ENCODE measurements around the gene TMEM178B.

Gene TMEM178B

DNA sequence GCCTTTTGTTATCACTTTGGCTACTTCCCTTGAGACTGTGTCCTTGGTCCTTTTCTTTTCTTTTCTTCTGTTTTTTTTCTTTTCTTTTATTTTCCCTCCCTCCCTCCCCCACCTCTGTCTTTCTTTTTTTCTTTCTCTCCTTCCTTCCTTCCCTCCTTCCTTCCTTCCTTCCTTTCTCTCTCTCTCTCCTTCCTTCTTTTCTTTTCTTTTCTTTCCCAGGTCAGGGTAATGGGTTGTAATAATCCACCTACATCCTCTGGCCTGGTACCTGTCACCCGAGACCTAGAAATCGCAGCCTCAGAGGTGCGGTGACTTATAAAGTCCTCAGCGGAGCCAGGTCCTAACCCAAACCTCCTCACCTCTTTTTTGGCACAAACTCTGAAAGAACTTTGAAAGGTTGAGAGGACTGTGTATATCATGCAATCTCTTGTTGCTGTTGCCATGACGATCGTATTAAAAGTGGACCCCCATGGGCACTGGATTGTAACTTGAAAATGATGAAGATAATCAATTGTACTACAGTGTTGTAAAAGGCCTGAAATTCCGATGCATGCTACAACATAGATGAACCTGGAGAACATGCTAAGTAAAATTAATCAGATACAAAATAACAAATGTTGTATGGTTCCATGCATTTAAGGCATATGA is 336.6 kb downstream of the TMEM178B start:
- no peak overlapping the region for H3K27ac ChIP-seq (ENCODE audit: low read depth, low read length)
- H3K4me1 ChIP-seq (ENCODE audit: control insufficient read depth, insufficient read depth, low read length): no peaks in the 10 kb centered on the region
- no peak overlapping the region for H3K4me3 ChIP-seq (ENCODE audit: low read length)
- no peaks in the 10 kb centered on the region for H3K27me3 ChIP-seq (ENCODE audit: control insufficient read depth, insufficient read depth, low read length)
- H3K9ac ChIP-seq (ENCODE audit: low read length): no peak overlapping the region
- H3K36me3 ChIP-seq (ENCODE audit: control insufficient read depth, insufficient read depth, low read length): no peaks in the 10 kb centered on the region

DNA sequence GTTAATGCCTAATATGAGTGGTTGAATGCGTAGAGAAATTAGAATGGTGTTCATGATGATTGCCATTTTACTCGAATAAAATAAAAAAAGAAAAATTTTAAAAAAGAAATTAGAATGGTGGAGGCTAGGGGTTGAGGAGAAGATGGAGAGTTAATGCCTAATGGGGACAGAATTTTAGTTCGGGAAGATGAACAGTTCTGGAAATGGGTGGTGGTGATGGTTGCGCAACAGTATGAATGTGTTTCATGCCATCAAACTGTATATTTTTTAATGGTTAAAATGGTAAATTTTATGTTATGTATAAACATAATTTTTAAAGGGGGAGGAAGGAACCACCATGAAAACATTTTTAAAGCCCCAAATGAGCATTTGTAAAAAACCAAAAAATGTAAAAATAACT is 337.3 kb downstream of the TMEM178B start:
- no peaks in the 10 kb centered on the region for H3K36me3 ChIP-seq (ENCODE audit: control insufficient read depth, insufficient read depth, low read length)
- no peaks in the 10 kb centered on the region for H3K27me3 ChIP-seq (ENCODE audit: control insufficient read depth, insufficient read depth, low read length)
- no peaks in the 10 kb centered on the region for H3K4me1 ChIP-seq (ENCODE audit: control insufficient read depth, insufficient read depth, low read length)
- H3K27ac ChIP-seq (ENCODE audit: low read depth, low read length): no peak overlapping the region
- no peak overlapping the region for H3K4me3 ChIP-seq (ENCODE audit: low read length)
- no peak overlapping the region for H3K9ac ChIP-seq (ENCODE audit: low read length)

DNA sequence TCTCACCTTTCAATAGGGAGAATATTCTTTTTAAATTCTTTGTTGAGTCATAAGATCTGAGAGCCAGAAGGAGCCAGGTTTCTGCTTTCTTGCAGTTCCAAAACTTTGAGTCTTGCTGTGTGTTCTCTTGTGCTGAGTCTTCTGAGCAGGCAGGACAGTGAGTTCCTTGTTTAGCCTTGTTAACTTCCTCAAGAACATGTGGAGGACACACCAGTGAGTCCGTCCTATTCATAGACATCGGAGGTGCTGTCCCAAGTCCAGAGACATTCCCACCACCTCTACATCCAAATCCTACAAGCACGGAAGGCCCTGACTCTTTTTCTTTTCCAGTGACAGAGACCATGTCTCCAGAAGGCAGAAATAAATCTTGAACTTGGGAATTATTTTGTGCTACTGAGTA is 342.1 kb downstream of the TMEM178B start:
- H3K9ac ChIP-seq (ENCODE audit: low read length): no peak overlapping the region
- no peak overlapping the region for H3K4me3 ChIP-seq (ENCODE audit: low read length)
- no peaks in the 10 kb centered on the region for H3K4me1 ChIP-seq (ENCODE audit: control insufficient read depth, insufficient read depth, low read length)
- no peaks in the 10 kb centered on the region for H3K27me3 ChIP-seq (ENCODE audit: control insufficient read depth, insufficient read depth, low read length)
- H3K27ac ChIP-seq (ENCODE audit: low read depth, low read length): no peak overlapping the region
- H3K36me3 ChIP-seq (ENCODE audit: control insufficient read depth, insufficient read depth, low read length): no peaks in the 10 kb centered on the region

DNA sequence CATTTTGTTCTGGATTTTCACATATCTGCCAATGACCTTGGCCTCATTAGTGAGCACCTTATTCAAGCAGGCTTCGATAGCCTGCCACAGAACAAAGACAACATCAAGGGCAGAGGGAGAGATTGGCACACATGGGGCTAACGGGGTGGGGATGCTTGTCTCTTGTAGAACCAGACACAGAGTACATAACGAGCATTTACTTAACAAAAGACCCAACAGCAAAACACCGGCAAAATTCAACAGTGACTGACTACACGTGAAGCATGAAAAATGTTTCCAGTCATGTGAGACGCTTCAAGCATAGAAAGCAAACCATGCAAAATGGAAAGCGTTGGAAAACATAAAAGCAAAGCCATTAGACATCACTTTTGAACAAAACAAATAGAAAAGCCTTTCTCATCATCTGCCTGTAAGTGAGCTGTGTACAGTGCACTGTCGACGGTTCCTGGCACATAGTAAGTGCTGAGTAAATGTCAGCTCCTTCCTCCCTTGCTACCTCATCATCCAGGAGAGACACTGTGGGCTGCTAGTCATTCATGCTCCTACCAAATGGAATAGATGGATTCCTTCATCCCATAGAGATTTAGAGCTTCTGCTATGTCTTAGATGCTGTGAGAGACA is 342.9 kb downstream of the TMEM178B start:
- no peak overlapping the region for H3K27ac ChIP-seq (ENCODE audit: low read depth, low read length)
- H3K36me3 ChIP-seq (ENCODE audit: control insufficient read depth, insufficient read depth, low read length): no peaks in the 10 kb centered on the region
- H3K9ac ChIP-seq (ENCODE audit: low read length): no peak overlapping the region
- H3K4me1 ChIP-seq (ENCODE audit: control insufficient read depth, insufficient read depth, low read length): no peaks in the 10 kb centered on the region
- H3K27me3 ChIP-seq (ENCODE audit: control insufficient read depth, insufficient read depth, low read length): no peaks in the 10 kb centered on the region
- H3K4me3 ChIP-seq (ENCODE audit: low read length): no peak overlapping the region

DNA sequence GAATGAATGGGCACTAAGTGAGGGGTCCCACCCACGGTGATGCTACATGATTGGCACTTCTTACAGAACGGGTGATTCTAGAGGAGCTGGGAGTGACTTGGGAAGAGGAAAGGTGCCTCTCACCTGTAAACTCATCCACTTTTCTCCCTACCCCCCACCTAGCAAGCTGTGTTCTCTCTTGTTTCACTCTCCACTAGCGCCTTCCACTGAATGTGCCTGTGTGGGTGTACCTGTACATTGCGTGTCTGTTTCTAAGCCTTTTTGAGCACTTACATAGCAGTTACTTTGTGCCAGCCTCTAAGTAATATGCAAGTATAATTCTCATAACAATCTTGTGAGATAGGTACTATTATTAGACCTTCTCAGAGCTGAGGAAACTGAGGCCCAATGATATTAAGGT is 343.6 kb downstream of the TMEM178B start:
- Histone ChIP-seq H3K4me3 (ENCODE audit: low read length) (no peak overlapping the region), H3K4me1 (ENCODE audit: control insufficient read depth, insufficient read depth, low read length) (no peaks in the 10 kb centered on the region), H3K36me3 (ENCODE audit: control insufficient read depth, insufficient read depth, low read length) (no peaks in the 10 kb centered on the region), H3K27me3 (ENCODE audit: control insufficient read depth, insufficient read depth, low read length) (no peaks in the 10 kb centered on the region), H3K27ac (ENCODE audit: low read depth, low read length) (no peak overlapping the region), H3K9ac (ENCODE audit: low read length) (no peak overlapping the region)

DNA sequence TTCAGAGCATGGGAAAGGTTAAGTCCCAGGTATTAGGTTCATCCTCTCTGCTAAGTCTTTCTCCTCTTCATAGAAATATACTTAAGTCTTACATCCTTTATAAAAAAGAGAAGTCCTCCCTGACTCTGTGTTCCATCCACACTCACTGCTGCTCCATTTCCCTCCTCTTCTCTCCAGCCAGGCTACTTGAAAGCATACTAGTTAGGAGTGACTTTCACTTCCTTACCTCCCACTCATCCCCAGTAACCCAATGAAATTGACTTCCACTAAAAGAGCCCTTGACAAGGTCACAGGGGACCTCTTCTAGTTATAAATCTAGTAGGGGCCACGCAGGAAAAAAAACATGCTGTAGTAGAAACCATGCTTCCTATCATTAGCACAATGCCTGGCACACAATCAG is 344.2 kb downstream of the TMEM178B start:
- Histone ChIP-seq H3K9ac (ENCODE audit: low read length) (no peak overlapping the region), H3K4me1 (ENCODE audit: control insufficient read depth, insufficient read depth, low read length) (no peaks in the 10 kb centered on the region), H3K27me3 (ENCODE audit: control insufficient read depth, insufficient read depth, low read length) (no peaks in the 10 kb centered on the region), H3K36me3 (ENCODE audit: control insufficient read depth, insufficient read depth, low read length) (no peaks in the 10 kb centered on the region), H3K27ac (ENCODE audit: low read depth, low read length) (no peak overlapping the region), H3K4me3 (ENCODE audit: low read length) (no peak overlapping the region)

DNA sequence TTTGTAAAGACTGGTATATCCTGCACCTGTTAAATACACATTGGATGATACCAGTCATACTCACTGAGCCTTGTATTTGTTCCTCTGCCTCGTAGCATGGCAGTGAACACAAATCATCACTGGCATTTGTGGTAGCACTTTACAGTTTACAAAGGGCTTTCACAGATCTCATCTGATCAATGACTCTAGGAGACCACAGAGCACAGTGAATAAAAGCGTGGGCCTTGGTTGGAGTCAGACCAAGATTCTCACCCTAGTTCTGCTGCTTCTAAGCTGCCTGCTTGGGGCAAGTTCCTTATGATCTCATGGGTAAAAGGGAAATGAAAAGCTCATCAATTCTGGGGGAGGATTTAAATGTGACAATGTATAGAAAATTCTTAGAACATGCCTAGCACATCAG is 347.4 kb downstream of the TMEM178B start:
- H3K4me1 ChIP-seq (ENCODE audit: control insufficient read depth, insufficient read depth, low read length): no peaks in the 10 kb centered on the region

DNA sequence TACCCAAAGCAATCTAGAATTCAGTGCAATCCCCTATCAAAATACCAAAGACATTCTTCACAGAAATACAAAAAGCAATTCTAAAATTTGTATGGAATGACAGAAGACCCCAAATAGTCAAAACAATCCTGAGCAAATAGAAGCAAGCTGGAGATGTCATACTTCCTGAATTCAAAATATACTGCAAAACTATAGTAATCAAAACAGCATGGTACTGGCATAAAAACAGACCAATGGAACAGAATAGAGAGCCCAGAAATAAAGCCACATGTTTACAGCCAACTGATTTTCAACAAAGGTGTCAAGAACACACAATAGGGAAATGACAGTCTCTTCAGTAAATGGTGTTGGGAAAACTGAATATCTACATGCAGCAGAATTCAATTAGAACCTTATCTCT is 353.3 kb downstream of the TMEM178B start:
- Histone ChIP-seq H3K27me3 (ENCODE audit: control insufficient read depth, insufficient read depth, low read length) (no peaks in the 10 kb centered on the region), H3K27ac (ENCODE audit: low read depth, low read length) (no peak overlapping the region), H3K4me1 (ENCODE audit: control insufficient read depth, insufficient read depth, low read length) (no peaks in the 10 kb centered on the region), H3K9ac (ENCODE audit: low read length) (no peak overlapping the region), H3K36me3 (ENCODE audit: control insufficient read depth, insufficient read depth, low read length) (no peaks in the 10 kb centered on the region), H3K4me3 (ENCODE audit: low read length) (no peak overlapping the region)

More for the DNA sequence above, 347.4 kb downstream of the TMEM178B start:
- Histone ChIP-seq H3K27ac (ENCODE audit: low read depth, low read length) (no peak overlapping the region), H3K4me3 (ENCODE audit: low read length) (no peak overlapping the region), H3K27me3 (ENCODE audit: control insufficient read depth, insufficient read depth, low read length) (no peaks in the 10 kb centered on the region), H3K36me3 (ENCODE audit: control insufficient read depth, insufficient read depth, low read length) (no peaks in the 10 kb centered on the region), H3K9ac (ENCODE audit: low read length) (no peak overlapping the region)

DNA sequence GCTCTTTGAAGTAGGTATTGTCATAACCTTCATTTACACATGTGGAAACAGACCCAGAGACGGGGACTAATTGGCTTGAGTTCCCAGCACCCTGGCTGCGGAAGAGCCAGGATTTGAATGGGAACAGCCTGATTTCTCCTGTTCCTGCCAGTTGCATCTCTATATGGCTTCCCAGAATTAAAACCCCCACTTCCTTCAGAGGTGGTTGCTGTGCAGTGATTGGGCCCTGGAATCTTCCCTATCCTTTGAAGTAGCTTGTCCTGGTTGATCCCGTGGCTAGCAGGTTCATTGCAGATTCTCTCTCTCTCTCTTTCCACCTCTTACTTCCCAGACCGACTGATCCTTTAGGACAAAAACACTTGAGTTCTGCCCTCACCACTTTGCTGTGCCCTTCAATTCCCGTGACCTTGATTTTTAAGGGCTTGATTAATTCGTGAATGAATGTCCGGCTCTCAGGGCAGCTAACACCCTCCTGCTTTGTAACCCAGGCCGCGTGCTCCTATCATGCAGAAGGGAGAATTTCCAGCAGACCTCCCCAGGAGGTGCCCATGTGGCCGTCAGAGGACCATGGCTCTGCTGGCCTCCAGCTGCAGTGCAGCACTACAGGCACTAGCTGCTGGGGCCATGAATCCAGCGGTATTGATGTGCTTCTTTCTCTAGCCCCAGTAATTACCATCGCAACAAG is 356.7 kb downstream of the TMEM178B start:
- no peaks in the 10 kb centered on the region for H3K36me3 ChIP-seq (ENCODE audit: control insufficient read depth, insufficient read depth, low read length)
- H3K4me3 ChIP-seq (ENCODE audit: low read length): no peak overlapping the region
- H3K27ac ChIP-seq (ENCODE audit: low read depth, low read length): no peak overlapping the region
- no peak overlapping the region for H3K9ac ChIP-seq (ENCODE audit: low read length)
- H3K27me3 ChIP-seq (ENCODE audit: control insufficient read depth, insufficient read depth, low read length): no peaks in the 10 kb centered on the region
- no peaks in the 10 kb centered on the region for H3K4me1 ChIP-seq (ENCODE audit: control insufficient read depth, insufficient read depth, low read length)

DNA sequence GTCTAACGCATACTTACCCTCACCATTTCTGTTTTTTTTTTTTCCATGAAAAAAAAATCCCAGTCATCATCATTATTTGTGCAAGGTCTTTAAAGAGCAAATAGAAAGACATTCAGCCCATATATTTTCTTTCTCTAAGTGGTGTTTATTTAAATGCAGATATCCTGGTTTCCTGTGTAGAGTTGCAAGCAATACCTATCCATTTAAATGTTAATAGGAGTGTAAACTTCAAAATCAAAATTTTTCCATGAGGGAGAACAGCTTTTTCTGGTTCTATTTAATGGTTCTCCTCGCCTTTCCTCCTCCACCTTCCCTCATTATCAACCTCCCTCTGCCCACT is 357.2 kb downstream of the TMEM178B start:
- H3K9ac ChIP-seq (ENCODE audit: low read length): no peak overlapping the region
- no peaks in the 10 kb centered on the region for H3K4me1 ChIP-seq (ENCODE audit: control insufficient read depth, insufficient read depth, low read length)
- no peak overlapping the region for H3K4me3 ChIP-seq (ENCODE audit: low read length)
- no peaks in the 10 kb centered on the region for H3K36me3 ChIP-seq (ENCODE audit: control insufficient read depth, insufficient read depth, low read length)
- H3K27me3 ChIP-seq (ENCODE audit: control insufficient read depth, insufficient read depth, low read length): no peaks in the 10 kb centered on the region
- H3K27ac ChIP-seq (ENCODE audit: low read depth, low read length): no peak overlapping the region

DNA sequence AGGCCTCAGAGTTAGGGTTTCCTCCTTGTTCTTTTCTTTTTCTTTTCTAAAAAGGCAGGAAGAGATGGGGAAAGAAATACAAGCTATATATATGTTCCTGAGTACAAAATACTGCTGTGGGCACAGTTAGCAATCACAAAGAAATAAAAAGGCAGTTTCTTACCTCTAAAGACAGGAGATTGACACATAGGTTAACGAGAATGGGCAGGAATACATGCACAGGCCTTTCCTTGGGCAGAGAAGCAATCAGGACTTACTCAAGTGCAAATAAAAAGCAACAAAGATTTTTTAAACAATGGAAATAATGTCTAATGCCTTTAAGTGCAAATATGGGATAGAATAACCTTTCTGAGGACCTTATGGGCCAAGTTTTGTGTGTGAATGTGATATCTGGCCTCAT is 357.8 kb downstream of the TMEM178B start:
- no peaks in the 10 kb centered on the region for H3K27me3 ChIP-seq (ENCODE audit: control insufficient read depth, insufficient read depth, low read length)
- H3K9ac ChIP-seq (ENCODE audit: low read length): no peak overlapping the region
- H3K27ac ChIP-seq (ENCODE audit: low read depth, low read length): no peak overlapping the region
- H3K4me3 ChIP-seq (ENCODE audit: low read length): no peak overlapping the region
- no peaks in the 10 kb centered on the region for H3K36me3 ChIP-seq (ENCODE audit: control insufficient read depth, insufficient read depth, low read length)
- no peaks in the 10 kb centered on the region for H3K4me1 ChIP-seq (ENCODE audit: control insufficient read depth, insufficient read depth, low read length)

DNA sequence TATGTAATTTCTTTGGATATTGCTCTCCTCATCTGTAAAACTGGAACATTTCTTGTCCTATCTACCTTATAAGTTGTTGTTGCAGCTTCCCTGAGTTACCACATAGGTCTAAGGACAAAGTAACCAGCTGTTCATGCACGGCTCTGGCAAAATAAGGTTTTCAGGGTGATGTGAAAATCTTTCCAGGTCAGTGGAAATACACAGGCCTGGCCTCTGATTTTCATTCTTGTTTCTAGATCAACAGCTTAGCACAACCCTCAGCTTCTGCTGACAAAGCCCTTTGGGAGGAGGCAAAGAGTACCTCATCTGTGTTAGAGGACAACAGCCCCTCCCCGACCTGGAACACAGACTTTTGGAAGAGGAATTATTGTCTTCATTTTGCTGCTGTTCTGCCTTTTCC is 359.8 kb downstream of the TMEM178B start:
- Histone ChIP-seq H3K27me3 (ENCODE audit: control insufficient read depth, insufficient read depth, low read length) (no peaks in the 10 kb centered on the region), H3K27ac (ENCODE audit: low read depth, low read length) (no peak overlapping the region), H3K4me1 (ENCODE audit: control insufficient read depth, insufficient read depth, low read length) (no peaks in the 10 kb centered on the region), H3K4me3 (ENCODE audit: low read length) (no peak overlapping the region), H3K36me3 (ENCODE audit: control insufficient read depth, insufficient read depth, low read length) (no peaks in the 10 kb centered on the region), H3K9ac (ENCODE audit: low read length) (no peak overlapping the region)

DNA sequence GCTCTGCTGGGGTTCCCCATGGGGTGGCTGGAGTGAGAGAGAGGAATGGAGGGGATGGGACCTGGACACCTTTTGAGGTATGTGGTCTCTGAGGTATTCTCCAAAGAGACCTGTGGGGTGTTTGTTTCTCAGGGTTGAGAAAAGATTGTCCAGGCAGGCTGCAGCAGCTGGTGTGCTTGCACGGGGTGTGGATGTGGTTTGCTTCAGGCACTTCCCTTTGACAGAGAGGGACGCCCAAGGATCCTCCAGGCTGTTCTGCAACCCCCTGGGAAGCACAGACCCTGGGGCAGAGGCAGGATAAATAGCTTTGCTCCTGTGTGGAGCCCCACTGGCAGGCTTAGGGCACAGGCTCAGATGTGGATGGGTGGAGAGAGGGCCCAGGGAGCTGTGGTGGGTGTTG is 362.3 kb downstream of the TMEM178B start:
- no peak overlapping the region for H3K4me3 ChIP-seq (ENCODE audit: low read length)
- H3K36me3 ChIP-seq (ENCODE audit: control insufficient read depth, insufficient read depth, low read length): no peaks in the 10 kb centered on the region
- no peak overlapping the region for H3K27ac ChIP-seq (ENCODE audit: low read depth, low read length)
- no peaks in the 10 kb centered on the region for H3K4me1 ChIP-seq (ENCODE audit: control insufficient read depth, insufficient read depth, low read length)
- H3K9ac ChIP-seq (ENCODE audit: low read length): no peak overlapping the region
- H3K27me3 ChIP-seq (ENCODE audit: control insufficient read depth, insufficient read depth, low read length): no peaks in the 10 kb centered on the region

Data from rectal smooth muscle tissue (tissue), 1 donor.